ENCODE measurements around the gene SUSD6. TPM values are rescaled to one million over a fixed set of nuclear protein-coding genes. Genes with fewer than 3 reads are reported as not detected.
"Not testable (repeated sequence)": the region's sequence is repeated elsewhere in the genome, so short reads cannot be mapped to it uniquely, and the experiment has no call there.

Gene SUSD6
- total RNA-seq, 1 experiment from 2014 or later: 32.1 TPM

DNA sequence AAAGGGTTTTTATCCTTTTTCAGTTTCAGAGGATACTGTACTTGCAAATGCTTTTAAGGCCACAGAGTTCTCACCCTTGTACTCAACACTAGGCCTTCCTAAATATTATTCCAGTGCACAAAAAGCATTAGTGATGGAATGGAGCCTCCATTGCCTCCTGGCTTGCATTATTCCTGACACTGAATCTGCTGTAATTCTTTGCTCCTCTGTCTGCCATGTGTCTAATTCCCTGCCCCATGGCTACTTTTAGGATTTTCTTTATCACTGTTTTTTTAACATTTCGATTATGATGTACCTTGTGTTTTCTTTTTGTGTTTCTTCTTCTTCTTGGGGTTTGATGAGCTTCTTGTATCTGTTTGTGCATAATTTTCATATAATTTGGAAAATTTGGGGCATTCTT lies 29.5 kb downstream of the SUSD6 start:
- TF ChIP-seq, protein P1, sequence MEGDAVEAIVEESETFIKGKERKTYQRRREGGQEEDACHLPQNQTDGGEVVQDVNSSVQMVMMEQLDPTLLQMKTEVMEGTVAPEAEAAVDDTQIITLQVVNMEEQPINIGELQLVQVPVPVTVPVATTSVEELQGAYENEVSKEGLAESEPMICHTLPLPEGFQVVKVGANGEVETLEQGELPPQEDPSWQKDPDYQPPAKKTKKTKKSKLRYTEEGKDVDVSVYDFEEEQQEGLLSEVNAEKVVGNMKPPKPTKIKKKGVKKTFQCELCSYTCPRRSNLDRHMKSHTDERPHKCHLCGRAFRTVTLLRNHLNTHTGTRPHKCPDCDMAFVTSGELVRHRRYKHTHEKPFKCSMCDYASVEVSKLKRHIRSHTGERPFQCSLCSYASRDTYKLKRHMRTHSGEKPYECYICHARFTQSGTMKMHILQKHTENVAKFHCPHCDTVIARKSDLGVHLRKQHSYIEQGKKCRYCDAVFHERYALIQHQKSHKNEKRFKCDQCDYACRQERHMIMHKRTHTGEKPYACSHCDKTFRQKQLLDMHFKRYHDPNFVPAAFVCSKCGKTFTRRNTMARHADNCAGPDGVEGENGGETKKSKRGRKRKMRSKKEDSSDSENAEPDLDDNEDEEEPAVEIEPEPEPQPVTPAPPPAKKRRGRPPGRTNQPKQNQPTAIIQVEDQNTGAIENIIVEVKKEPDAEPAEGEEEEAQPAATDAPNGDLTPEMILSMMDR (IDR thresholded peaks at IDR 0.05; ENCODE audit: unreplicated experiment): no peak
- no peaks in the 10 kb centered on the region for H3K9me3 Mint-ChIP-seq (ENCODE audit: unreplicated experiment)
- peaks cover 60% of the 10 kb centered on the region for H3K4me1 Mint-ChIP-seq (ENCODE audit: insufficient read depth, unreplicated experiment)
- no peaks in the 10 kb centered on the region for H3K27me3 Mint-ChIP-seq (ENCODE audit: insufficient read depth, unreplicated experiment)
- no peak overlapping the region for H3K27ac Mint-ChIP-seq (ENCODE audit: low read depth, unreplicated experiment)
- no peak overlapping the region for H3K4me3 Mint-ChIP-seq (ENCODE audit: unreplicated experiment)
- peaks cover 25% of the 10 kb centered on the region for H3K36me3 Mint-ChIP-seq (ENCODE audit: insufficient read depth, unreplicated experiment)
- no peak for DNase-seq (ENCODE audit: unreplicated experiment)
- BruUV-seq (replicated peaks): no TSS peak
- ChIA-PET CTCF (interaction anchor here (0.6 to 0.7 kb wide), 2 partner anchors 33 to 84 kb away, joined by 3 to 5 read pairs; no protein-coding TSS in a partner anchor), POLR2A (interaction anchor here (1.0 to 1.6 kb wide), 3 partner anchors 19 to 45 kb away, joined by 3 to 7 read pairs (median 3); no protein-coding TSS in a partner anchor)
- intact Hi-C loops (cut with micrococcal nuclease): no loop called here

DNA sequence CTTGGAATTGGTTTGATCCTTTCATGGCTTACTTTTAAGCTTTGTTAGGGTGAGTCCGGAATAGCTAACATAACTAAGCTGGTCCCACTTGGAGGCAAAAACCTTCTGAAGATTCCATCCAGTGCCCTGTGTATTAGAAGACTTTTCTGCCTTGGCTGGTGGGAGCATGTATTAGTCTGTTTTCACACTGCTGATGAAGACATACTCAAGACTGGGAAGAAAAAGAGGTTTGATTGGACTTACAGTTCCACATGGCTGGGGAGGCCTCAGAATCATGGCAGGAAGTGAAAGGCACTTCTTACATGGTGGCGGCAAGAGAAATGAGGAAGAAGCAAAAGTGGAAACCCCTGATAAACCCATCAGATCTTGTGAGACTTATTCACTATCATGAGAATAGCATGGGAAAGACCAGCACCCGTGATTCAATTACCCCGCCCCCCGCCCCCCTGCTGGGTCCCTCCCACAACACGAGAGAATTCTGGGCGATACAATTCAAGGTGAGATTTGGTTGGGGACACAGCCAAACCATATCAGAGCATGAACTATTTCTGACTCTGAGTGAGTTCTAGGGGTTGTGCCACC lies 30.9 kb downstream of the SUSD6 start:
- intact Hi-C loops (cut with micrococcal nuclease); H3K4me3 Mint-ChIP-seq (ENCODE audit: unreplicated experiment); CTCF ChIA-PET; BruUV-seq (replicated peaks); H3K27me3 Mint-ChIP-seq (ENCODE audit: insufficient read depth, unreplicated experiment); DNase-seq (ENCODE audit: unreplicated experiment); H3K9me3 Mint-ChIP-seq (ENCODE audit: unreplicated experiment); H3K27ac Mint-ChIP-seq (ENCODE audit: low read depth, unreplicated experiment): not testable (repeated sequence)
- peaks cover 30% of the 10 kb centered on the region for H3K36me3 Mint-ChIP-seq (ENCODE audit: insufficient read depth, unreplicated experiment)
- POLR2A ChIA-PET: interaction anchor here (1.3 to 4.6 kb wide), 2 partner anchors 15 to 124 kb away, joined by 3 to 38 read pairs; partner anchors contain the start of gene SRSF5
- H3K4me1 Mint-ChIP-seq (ENCODE audit: insufficient read depth, unreplicated experiment): peaks cover 58% of the 10 kb centered on the region

DNA sequence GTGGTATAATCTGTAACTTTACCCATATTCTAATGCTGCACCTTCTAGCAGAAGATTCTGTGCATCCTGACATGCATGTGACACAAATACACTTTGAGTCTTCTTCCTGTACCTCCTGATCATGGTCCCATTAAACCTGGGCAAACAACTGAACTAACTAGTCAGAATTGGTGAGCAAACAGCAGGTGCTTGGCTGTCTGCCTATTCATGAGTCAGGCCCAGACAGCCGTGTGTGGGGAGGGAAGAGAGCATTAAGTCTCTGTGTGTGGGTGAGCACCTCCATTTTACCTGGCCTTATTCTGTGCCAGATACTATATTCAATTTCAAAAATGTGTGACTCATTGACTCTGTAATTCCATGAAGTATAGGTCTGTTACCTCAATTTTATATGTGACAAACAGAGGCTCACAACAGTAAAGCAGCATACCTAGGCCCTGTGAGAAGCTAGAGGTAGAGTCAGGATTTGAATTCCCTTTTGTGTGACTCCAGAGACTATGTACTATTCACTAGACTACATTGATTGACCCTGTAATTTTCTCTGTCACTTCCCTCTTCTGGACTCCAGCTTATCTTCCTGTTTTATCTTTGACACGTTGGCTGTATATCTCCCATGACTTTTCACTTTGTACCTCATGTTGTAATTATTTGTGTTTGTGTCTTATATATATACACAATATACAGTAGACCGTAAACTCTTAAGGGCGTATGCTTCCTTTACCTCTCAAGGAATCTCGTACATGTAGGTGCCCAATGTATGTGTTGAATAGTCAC lies 32.2 kb downstream of the SUSD6 start:
- H3K4me3 Mint-ChIP-seq (ENCODE audit: unreplicated experiment): no peak overlapping the region
- CTCF ChIA-PET: interaction anchor here (0.6 kb wide), 3 partner anchors 17 to 70 kb away, joined by 3 to 5 read pairs (median 4); no protein-coding TSS in a partner anchor
- POLR2A ChIA-PET: interaction anchor here (0.6 to 4.6 kb wide), 10 partner anchors 9 to 124 kb away, joined by 3 to 38 read pairs (median 4); partner anchors contain the start of genes SRSF5 and SUSD6
- TF ChIP-seq, protein P1 (IDR thresholded peaks at IDR 0.05; ENCODE audit: unreplicated experiment): no peak
- H3K27me3 Mint-ChIP-seq (ENCODE audit: insufficient read depth, unreplicated experiment): no peaks in the 10 kb centered on the region
- peak overlapping the region; percentile 76 for H3K27ac Mint-ChIP-seq (ENCODE audit: low read depth, unreplicated experiment)
- peak; percentile 96 for DNase-seq (ENCODE audit: unreplicated experiment)
- peaks cover 30% of the 10 kb centered on the region for H3K36me3 Mint-ChIP-seq (ENCODE audit: insufficient read depth, unreplicated experiment)
- intact Hi-C loops (cut with micrococcal nuclease): no loop called here
- H3K9me3 Mint-ChIP-seq (ENCODE audit: unreplicated experiment): no peaks in the 10 kb centered on the region
- H3K4me1 Mint-ChIP-seq (ENCODE audit: insufficient read depth, unreplicated experiment): peaks cover 50% of the 10 kb centered on the region
- no TSS peak for BruUV-seq (replicated peaks)

DNA sequence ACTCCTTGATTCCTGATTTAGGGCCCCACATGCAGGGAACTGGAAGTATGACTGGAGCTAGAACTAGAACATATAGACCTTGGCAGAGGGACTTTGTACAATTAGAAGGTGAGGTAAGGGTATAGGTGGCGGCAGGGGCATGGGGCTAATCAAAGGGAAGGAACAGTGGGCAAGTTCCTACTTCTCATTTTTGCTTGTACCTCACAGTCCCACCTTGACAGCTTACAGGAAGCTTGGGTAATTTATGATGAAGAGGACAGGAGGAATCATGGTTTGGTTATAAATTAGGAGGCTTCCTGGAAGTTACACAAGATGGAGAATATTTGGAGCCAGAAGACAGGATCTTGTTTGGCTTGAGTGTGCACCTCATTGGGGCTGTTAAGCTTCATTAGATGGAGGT lies 33.4 kb downstream of the SUSD6 start:
- ChIA-PET CTCF (interaction anchor here (0.9 to 1.5 kb wide), 4 partner anchors 15 to 69 kb away, joined by 4 to 5 read pairs (median 4); partner anchors contain the start of gene SUSD6), POLR2A (interaction anchor here (0.7 to 4.6 kb wide), 8 partner anchors 9 to 682 kb away, joined by 3 to 38 read pairs (median 6); partner anchors contain the start of genes SRSF5 and SUSD6)
- peaks cover 30% of the 10 kb centered on the region for H3K36me3 Mint-ChIP-seq (ENCODE audit: insufficient read depth, unreplicated experiment)
- DNase-seq (ENCODE audit: unreplicated experiment): no peak
- intact Hi-C loops (cut with micrococcal nuclease): no loop called here
- no peaks in the 10 kb centered on the region for H3K27me3 Mint-ChIP-seq (ENCODE audit: insufficient read depth, unreplicated experiment)
- H3K9me3 Mint-ChIP-seq (ENCODE audit: unreplicated experiment): no peaks in the 10 kb centered on the region
- no TSS peak for BruUV-seq (replicated peaks)
- H3K4me1 Mint-ChIP-seq (ENCODE audit: insufficient read depth, unreplicated experiment): peaks cover 56% of the 10 kb centered on the region
- TF ChIP-seq, protein P1 (IDR thresholded peaks at IDR 0.05; ENCODE audit: unreplicated experiment): no peak
- H3K4me3 Mint-ChIP-seq (ENCODE audit: unreplicated experiment): no peak overlapping the region
- peak overlapping the region; percentile 76 for H3K27ac Mint-ChIP-seq (ENCODE audit: low read depth, unreplicated experiment)
